Panc1 (cell line): ENCODE data around the gene GBP7.

ENCODE experiments used
- POLR2AphosphoS5 ChIP-seq: IDR thresholded peaks from 2 replicates; pipeline ENCODE4 v1.6.1; 2012; ENCODE audit warnings: mild to moderate bottlenecking, low read depth, low read length, moderate library complexity
- SIN3A ChIP-seq: IDR thresholded peaks from 2 replicates; pipeline ENCODE4 v1.6.1; 2012; ENCODE audit warnings: low read depth, mild to moderate bottlenecking, low read length, moderate library complexity, borderline replicate concordance; ENCODE audit not compliant: insufficient read depth
- TCF7L2 ChIP-seq: IDR thresholded peaks from 2 replicates; pipeline ENCODE4 v1.6.1; 2011; ENCODE audit warnings: mild to moderate bottlenecking, low read depth, low read length, inconsistent platforms
- TF ChIP-seq, protein P1 (sequence below): fragments of 450-650 bp; IDR thresholded peaks from 2 replicates; pipeline ENCODE4 v1.5.1; 2017; ENCODE audit warnings: mild to moderate bottlenecking
- TF ChIP-seq, protein P2 (sequence below), 2 experiments: IDR thresholded peaks; 2 replicates each; pipeline ENCODE4 v1.6.1; 2011 to 2012; ENCODE audit warnings: low read depth in 2 of 2, control low read depth in 1 of 2, low read length in 1 of 2, mild to moderate bottlenecking in 1 of 2, moderate library complexity in 1 of 2; ENCODE audit not compliant: insufficient read depth in 1 of 2

DNA sequence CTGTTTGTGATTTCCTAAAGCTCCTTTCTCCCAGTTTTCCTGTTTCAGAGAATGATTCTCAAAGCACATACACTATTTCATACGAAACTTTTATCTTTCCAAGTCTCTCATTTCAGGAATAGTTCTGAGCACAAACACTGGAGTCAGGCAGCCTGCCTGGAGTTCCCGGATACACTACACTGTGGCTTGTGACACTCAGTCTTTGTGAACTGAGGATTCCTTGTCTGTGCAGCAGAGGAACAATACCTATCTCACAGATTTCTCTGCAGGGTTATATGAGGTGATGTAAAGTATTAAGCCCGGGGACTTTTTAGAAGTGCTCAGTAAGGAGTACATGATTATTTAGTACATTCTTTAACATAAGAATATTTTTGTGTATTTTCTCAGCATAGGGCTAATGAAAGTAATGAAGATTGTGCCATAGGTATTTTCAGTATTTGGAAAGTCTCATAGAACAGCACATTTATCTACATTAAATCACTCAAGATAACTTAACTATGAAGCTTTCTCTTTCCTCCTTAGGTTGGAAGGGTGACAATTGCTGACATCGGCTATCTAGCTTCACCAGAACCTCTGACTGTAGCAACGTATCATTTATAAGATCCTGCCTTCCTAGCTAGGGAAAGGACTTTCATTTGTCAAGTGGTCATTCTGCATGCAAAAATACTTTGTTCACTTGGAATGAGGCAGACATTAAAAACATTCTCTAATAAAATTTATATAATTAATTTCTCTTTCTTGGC is 62.8 kb downstream of the GBP7 start:
- TF ChIP-seq, protein P1, sequence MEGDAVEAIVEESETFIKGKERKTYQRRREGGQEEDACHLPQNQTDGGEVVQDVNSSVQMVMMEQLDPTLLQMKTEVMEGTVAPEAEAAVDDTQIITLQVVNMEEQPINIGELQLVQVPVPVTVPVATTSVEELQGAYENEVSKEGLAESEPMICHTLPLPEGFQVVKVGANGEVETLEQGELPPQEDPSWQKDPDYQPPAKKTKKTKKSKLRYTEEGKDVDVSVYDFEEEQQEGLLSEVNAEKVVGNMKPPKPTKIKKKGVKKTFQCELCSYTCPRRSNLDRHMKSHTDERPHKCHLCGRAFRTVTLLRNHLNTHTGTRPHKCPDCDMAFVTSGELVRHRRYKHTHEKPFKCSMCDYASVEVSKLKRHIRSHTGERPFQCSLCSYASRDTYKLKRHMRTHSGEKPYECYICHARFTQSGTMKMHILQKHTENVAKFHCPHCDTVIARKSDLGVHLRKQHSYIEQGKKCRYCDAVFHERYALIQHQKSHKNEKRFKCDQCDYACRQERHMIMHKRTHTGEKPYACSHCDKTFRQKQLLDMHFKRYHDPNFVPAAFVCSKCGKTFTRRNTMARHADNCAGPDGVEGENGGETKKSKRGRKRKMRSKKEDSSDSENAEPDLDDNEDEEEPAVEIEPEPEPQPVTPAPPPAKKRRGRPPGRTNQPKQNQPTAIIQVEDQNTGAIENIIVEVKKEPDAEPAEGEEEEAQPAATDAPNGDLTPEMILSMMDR, result no peak
- TF ChIP-seq POLR2AphosphoS5 (no peak), TCF7L2 (no peak), SIN3A (no peak)
- TF ChIP-seq, protein P2, sequence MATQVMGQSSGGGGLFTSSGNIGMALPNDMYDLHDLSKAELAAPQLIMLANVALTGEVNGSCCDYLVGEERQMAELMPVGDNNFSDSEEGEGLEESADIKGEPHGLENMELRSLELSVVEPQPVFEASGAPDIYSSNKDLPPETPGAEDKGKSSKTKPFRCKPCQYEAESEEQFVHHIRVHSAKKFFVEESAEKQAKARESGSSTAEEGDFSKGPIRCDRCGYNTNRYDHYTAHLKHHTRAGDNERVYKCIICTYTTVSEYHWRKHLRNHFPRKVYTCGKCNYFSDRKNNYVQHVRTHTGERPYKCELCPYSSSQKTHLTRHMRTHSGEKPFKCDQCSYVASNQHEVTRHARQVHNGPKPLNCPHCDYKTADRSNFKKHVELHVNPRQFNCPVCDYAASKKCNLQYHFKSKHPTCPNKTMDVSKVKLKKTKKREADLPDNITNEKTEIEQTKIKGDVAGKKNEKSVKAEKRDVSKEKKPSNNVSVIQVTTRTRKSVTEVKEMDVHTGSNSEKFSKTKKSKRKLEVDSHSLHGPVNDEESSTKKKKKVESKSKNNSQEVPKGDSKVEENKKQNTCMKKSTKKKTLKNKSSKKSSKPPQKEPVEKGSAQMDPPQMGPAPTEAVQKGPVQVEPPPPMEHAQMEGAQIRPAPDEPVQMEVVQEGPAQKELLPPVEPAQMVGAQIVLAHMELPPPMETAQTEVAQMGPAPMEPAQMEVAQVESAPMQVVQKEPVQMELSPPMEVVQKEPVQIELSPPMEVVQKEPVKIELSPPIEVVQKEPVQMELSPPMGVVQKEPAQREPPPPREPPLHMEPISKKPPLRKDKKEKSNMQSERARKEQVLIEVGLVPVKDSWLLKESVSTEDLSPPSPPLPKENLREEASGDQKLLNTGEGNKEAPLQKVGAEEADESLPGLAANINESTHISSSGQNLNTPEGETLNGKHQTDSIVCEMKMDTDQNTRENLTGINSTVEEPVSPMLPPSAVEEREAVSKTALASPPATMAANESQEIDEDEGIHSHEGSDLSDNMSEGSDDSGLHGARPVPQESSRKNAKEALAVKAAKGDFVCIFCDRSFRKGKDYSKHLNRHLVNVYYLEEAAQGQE (IDR thresholded peaks at IDR 0.05; ENCODE audit: insufficient read depth in 1 of 2, low read depth in 2 of 2, low read length in 1 of 2), result no peak
